ENCODE measurements around the gene ZFAND3.
"Not testable (repeated sequence)": the region's sequence is repeated elsewhere in the genome, so short reads cannot be mapped to it uniquely, and the experiment has no call there.

ZFAND3 gene

DNA sequence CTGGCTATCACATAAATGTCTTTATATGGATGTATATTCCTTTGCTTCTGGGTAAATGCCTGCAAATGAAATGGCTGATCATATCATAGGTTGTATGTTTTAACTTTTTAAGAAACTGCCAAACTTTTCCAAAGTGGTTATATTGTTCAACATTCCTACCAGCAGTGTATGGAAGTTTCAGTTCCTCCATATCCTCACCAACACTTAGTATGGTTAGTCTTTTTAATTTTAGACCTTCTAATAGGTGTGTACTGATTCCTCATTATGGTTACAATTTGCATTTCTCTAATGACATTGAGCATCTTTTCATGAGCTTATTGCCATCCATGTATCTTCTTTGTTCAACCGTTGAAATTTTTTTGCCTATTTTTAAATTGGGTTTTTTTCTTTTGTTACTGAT lies 155.4 kb downstream of the ZFAND3 start:
- no peak for DNase-seq

DNA sequence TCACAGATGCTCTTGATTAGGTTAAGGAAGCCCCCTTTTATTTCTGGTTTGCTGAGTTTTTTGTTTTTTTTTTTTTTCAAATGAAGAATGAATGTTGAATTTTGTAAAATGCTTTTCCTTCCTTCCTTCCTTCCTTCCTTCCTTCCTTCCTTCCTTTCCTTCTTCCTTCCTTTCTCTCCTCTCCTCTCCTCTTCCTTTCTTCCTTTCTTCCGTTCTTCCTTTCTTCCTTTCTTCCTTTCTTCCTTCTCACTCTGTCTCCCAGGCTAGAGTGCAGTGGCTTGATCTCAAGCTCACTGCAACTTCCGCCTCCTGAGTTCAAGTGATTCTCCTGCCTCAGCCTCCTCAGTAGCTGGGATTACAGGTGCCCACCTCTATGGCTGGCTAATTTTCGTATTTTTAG lies 158.2 kb downstream of the ZFAND3 start:
- no peak for DNase-seq

DNA sequence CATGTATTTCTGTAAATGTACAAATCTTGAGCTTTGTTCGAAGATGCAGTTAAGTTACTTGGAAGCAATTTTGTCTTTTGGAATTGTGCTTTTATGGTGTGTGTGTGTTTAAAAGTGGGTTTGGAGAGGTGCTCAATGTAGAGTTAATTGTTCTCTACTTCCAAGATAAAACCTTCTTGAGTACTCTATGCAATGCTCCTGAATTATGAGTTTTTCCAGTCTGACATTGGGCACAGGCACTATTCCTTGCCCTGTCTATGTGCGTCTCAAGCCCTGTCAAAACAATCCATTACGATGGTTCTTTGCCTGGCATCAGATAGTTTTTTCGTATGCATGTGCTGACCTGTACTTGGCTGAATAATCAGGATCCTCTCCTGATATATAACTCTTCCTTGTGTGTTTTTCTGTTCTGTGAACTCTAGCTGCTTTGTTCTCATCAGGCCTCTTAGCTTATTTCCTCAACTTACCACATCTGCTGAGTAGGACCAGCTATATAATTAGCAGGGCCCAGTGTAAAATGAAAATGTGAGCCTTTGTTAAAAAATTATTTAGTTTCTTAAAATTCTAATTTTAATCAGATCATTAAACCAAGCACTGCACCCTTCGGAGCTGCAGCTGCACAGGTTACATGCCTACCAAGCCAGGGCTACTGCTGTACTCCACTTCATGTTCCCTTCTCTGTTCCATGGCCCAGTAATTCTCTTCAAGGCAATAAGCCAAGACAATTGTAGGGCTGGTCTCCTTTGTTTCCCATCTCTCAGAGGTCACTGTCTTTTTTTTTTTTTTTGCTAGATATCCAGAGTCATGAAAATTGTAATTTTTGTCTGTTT lies 160.1 kb downstream of the ZFAND3 start:
- DNase-seq, result no peak

DNA sequence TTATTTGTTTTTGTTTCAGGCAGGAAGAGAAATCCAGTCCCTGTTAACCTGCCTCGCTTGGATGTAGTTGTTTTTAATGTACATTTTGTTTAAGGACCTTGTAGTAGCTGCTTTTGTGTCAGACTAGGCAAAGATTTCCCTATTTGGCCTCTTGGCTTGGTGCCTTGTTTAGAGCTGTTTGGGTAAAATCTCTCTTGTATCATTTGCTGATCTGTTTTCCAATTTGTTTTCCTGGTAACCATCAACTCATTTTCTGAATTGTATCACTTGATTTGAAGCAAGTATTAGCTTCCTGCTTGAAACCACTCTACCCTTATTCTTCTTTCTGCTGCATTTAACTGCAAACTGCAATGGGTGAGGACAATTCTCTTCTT lies 160.7 kb downstream of the ZFAND3 start:
- DNase-seq, result no peak

DNA sequence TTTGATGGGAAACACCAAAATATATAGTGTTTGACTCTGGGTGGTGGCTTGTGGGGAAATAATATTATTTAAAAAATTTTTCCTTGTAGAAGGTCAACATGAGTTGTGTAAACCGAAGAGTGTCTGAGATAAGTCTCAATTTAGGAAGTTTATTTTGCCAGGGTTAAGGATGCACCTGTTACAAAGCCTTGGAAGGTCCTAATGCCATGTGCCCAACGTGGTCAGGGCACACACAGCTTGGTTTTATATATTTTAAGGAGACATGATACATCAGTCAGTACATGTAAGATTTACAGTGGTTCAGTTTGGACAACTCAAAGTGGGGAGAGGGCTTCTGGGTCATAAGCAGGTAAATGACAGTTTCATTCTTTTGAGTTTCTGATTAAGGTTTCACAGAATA lies 162.1 kb downstream of the ZFAND3 start:
- DNase-seq, result no peak

DNA sequence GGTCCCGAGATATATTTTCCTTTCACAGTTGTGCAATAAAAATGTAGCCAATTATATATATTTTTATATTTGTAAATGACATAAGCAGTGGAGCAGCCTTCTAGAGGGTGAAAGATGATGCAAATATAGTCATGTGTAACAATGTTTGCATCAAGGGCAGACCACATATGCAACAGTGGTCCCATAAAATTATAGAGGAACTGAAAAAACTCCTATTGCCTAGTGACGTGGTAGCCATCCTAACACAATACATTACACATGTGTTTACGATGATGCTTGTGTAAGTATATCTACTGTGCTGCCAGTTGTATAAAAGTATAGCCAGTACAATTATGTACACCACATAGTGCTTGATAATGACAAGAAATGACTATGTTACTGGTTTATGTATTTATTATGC lies 162.8 kb downstream of the ZFAND3 start:
- DNase-seq, result no peak

DNA sequence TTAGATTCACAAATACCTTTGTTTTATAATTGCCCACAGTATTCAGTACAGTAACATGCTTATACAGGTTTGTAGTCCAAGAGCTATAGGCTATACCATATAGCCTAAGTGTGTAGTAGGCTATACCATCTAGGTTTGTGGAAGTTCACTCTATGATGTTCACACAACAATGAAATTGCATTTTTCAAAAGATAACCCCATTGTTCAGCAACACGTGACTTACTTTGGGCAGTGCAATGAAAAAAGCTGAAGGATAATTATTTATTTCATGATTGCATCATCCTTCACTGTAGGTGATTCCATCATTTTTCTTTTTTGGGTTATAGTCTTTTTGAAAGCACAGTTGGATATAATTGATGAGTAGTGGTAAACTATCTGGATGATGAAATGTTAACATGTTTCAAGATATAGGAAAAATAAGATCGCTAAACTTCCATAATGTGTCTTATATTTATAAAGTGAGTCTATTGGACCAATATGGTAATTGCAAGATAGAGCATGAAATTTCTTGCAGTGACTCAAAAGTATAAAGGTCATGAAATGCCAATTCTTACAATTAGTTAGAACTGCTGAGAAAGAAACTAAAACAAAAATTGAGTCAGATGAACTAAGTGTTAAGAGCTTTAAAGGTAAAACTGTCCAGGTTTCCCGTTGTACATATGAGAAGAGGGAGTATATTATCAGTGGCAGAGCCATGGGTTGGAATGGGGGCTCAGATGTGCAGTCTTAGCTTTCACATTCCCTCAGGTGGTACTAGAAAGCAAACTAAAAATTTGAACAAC lies 164.4 kb downstream of the ZFAND3 start:
- DNase-seq, result no peak

DNA sequence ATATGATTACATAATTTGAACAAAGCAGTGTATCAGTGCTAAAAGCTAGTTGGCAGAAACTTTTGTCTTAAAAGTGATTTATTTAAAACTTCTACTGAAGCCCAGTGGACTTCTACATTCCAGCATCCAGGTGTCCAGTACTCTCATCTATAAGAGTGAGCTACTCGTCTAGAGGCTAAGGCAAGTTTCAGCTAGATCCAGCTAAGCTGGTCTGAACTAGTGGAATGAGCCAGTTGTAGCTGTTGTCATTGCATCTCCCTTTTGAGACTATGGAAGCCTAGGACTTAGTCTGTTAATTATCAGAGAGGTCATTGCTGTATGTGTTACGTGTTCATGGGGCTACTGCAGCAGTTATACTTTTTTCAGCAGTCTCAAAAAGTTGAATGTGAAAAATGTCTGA lies 165.1 kb downstream of the ZFAND3 start:
- DNase-seq, result no peak

DNA sequence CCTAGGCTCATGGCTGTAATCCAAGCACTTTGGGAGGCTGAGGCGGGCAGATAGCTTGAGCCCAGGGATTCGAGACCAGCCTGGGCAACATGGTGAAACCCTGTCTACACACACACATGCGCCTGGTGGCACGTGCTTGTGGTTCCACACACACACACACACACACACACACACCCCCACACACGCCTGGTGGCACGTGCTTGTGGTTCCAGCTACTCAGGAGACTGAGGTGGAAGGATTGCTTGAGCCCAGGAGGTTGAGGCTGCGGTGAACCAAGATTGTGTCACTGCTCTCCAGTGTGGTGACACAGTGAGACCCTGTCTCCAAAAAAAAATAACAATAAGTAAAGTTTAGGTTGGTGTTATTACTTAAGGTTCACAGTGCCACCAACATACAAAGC lies 165.8 kb downstream of the ZFAND3 start:
- DNase-seq, result no peak

DNA sequence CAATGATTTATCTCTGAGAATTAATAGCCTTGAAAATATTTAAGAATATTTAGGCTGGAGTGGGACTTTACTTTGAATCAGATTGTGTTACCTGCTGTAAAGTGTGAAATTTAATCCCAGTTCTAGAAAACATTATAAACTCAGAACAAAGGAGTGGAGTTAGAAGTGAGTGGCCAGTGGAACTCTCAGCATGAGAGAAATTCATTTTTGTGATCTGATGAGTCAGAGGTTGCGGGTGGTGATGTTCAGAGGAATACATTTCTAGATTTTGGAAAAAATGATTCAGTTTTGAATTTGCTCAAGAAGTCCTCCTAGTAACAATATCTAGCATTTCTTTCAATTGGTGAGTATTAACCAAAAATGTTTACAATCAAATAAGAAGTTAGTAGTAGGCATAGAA lies 167.5 kb downstream of the ZFAND3 start:
- no peak for DNase-seq

DNA sequence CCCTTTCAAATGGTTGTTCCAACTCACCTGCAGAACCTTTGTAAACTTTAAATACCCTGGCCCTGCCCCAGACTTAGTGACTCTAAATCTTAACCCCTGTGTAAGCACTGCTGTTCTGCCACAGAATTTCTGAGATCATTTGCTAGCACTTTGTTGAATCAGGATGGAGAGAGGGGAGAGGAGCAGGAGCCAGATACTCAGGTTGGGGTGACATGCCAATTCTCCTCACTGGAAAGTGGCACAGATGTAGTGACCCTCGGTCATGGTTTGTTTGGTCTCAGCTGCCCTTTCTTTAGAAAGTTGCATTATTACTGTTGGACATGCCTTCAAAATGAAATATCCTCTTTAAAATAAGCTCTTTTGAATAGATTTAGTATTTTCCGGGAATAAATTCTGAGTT lies 168.0 kb downstream of the ZFAND3 start:
- no peak for DNase-seq

DNA sequence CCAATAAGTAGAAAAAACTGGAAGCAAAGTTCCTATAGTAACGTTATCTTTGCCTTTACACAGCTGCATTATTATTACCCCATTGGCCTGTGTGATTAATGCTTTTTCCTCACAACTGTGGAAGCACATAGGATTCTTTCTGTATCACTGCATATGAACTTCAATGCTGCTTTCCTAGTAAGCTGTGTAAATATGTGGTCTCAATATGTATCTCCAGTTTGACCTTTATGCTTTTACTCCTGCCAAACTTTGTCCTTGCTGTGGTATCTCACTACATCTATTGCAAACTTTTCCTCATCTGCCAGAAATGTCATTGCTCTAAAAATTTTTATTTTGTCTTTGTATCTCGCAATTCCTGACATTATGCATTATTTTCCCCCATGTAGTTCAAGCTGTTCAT lies 168.6 kb downstream of the ZFAND3 start:
- DNase-seq, result no peak

DNA sequence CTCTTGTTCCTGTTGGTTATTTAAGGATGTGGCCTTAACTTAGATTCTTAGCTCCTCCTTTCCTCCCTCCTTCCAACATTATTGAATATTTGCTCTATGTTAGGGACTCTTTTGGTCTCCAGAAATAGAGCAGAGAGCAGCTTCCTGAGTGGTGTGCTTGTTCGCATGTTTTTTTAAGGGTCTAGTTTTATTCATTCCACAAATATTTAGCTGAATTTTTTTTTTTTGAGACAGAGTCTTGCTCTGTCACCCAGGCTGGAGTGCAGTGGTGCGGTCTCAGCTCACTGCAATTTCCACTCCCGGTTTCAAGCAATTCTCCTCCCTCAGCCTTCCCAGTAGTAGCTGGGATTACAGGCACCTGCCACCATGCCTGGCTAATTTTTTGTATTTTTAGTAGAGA lies 169.2 kb downstream of the ZFAND3 start:
- DNase-seq, result no peak

DNA sequence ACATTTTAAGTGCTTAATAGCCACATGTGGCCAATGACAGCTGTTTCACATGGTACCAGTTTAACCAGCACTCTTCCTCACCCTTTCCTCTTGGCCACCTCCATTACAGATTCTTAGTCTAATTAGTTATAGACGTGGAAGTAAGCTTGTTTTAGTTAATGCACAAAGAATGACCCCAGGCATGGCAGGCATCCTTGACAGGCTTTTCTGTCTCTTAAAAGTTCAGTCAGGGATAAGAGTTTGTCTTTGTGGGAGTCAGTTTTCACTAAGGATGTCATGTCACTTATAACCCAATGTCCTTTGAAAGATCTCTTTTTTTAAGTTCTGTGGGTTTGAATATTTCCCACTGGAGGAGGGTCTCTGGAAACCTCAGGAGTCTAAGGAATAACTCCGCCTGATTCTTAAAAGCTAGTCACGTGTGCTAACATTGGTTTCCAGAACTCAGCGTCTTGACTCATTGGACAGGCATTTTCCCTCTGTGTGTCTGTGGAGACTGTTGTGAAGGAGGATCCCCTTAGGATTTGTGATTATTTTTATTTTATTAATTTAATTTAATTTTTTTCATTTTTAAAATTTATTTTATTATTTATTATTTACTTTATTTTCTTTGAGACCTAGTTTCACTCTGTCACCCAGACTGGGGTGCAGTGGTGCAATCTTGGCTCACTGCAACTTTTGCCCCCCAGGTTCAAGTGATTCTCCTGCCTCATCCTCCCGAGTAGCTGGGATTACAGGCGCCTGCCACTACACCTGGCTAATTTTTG lies 171.4 kb downstream of the ZFAND3 start:
- DNase-seq, result no peak

DNA sequence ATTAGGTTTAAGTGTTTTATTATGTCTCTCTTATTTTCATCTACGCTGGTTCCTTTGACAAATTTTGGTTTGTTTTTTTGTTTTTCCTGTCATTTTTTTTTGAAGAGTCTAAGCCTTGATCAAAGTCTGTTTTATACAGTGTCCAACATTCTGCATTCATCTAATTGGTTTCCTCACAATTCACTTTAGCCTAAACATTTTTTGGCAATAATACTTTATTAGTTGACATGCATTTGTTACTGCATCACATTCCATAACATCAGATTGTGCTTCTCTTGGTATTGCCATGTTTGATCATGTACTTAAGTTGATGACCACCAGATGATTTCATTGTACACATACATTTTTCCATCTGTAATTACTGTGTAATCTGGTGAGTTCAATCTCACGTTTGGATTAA lies 173.2 kb downstream of the ZFAND3 start:
- DNase-seq, result no peak

DNA sequence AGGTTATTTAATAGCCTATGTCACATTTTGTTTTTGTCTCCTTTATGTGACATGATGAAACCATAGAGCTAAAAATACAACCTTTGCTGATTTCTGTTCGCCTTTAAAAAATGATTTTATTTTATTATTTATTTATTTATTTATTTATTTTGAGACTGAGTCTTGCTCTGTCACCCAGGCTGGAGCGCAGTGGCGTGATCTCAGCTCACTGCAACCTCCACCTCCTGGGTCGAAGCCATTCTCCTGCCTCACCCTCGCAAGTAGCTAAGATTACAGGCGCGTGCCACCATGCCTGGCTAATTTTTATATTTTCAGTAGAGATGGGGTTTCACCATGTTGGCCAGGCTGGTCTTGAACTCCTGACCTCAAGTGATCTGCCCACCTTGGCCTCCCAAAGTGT lies 173.7 kb downstream of the ZFAND3 start:
- DNase-seq, result not testable (repeated sequence)

DNA sequence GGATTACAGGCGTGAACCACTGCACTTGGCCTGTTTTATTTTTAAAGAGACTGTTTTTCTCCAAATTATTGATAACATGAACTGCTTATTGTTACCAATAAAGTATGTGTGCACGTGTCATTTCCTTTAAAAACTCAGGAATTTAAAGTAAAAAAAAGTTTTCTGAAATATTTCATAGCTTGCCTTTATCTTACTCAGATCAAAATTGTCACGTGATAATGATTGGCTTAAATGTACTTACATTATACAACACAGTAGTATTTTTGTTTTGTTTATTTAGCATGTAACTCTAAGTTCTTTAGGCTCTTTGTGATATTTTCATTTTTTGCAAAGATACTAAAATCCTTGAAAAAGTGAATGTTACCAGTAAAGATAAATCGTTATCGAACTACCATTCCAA lies 174.1 kb downstream of the ZFAND3 start:
- no peak for DNase-seq

DNA sequence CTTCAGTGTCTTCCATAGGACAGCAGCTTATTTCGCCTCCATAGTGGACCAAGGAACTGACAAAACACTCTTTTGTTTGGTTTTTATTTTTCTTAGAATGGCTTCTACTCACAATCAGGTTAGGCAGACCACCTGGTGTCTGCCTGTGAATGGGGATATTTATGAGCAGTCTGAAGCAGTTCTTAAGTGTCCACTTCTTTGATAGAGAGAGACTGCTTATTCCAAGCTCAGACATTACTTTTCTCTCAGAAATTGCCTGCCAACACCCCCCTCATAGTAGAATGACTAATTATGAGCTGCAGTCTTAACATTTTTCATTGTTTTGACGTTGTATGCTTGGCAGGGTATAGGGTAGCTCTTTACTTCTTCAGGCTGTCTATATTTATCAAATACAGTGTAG lies 174.7 kb downstream of the ZFAND3 start:
- no peak for DNase-seq

DNA sequence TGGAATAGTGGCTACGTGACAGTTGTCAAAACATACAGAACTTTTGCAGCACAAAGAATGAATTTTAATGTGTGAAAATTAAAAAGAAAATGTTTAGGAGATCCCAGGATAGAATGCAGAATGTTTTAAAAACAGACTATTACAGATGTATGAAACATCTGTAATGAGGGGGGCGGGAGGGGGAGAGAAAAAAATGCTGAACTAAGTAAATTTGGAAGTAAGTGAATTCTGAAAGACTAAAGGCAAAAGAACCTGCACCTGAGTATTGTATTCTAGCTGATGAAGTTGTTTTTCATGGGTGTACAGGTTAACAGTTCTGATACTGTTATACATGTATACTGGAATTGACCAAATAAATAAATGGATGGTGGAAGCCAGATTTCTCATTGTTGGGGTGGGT lies 178.8 kb downstream of the ZFAND3 start:
- DNase-seq, result no peak

DNA sequence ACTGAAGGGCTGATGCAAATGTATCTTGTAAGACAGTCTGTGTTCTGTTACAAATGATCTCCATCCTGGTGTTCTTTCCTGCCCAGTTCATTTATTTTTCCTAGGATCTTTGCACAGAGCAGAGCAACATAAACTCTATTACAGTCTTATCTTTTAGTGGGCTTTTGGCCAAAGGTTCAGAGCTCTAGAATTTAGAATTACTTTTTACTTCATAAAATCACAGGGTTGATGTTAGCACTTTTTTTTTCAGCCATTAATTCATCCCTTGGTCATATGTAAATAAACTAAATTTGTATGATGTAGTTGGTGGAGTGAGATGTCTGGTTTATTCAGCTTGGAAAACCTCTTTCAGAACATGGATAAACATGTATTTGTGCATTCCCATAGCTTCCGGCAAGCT lies 181.9 kb downstream of the ZFAND3 start:
- no peak for DNase-seq

DNA sequence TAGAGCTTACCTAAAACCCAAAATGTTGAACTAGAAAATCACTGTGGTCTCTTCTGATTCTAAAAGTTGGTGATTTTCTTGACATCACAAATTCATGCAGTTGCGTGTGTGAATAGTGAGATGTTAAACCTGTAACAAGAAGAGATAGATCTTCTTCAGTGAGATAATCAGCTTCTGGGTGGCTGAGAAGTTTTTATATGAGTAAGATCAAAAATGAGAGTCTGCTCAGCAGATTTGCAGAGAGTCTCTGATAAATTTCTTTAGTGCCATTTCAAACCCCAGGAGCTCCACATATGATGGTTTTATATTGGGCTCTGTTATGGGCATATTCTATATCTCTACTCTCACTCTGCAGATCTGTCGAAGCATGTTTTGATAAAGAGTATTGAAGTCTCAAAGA lies 185.4 kb downstream of the ZFAND3 start:
- DNase-seq, result no peak

DNA sequence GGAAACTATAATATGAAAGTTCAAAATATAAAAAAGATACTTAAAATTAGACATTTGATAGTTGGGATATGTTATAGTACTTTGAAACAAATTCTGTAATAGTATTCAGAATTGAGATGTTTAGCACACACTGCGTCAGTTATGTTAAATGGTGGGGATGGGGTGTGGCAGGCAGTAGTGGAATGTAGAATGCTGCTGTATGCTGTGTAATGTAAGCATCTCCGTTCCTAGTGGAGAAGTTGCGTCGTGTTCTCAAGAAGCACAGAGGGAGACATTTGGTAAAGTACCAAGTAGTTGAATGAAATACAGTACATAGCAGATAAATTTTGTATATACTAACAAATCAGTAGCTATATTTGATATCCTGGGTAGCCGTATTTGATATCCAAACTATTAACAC lies 192.4 kb downstream of the ZFAND3 start:
- no peak for DNase-seq

DNA sequence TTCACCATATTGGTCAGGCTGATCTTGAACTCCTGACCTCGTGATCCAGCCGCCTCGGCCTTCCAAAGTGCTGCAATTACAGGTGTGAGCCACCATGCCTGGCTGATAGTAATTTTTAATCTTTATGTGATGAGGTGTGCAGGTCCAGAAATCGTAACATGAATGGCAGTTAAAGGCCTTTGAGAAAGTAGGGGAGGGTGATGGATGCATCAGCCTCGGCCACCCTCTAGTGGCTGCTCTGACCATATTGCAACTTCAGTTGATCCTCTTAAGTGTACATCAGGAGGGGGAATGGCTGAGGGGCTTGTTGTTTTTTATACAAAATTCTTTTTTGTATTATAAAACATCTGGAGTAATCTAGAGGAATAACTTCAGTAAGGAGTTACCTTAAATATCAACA lies 193.0 kb downstream of the ZFAND3 start:
- peak; percentile 24 for DNase-seq

DNA sequence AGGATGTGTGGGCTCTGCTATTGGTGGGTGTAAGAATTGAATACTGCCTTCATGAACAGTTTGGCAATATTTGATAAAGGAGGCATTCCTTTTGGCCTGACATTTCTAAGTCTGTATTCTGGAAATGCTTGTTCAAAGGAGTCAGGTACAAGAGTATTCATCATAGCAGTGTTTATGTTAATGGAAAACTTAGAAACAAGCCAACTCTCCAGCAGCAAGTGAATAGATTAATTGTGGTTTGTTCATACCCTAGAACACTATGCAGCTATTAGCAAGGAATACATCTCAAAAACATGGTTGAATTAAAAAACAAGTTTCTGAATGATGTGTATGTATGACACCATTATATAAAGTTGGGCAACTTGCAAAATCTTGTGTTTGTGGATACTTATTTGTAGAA lies 195.8 kb downstream of the ZFAND3 start:
- DNase-seq, result no peak
